Natural killer cell (primary cell): Measurements from ENCODE around the gene PCBP2. TPM values are rescaled to one million over a fixed set of nuclear protein-coding genes. Genes with fewer than 3 reads are reported as not detected.
A peak's percentile ranks its signal among the peaks of the same experiment; 100 is the strongest.
"Not testable (repeated sequence)": the region's sequence is repeated elsewhere in the genome, so short reads cannot be mapped to it uniquely, and the experiment has no call there.

Source experiments
- ATAC-seq, 3 donors: fragments of 150-1000 bp in 2 of 3; fragments of 200-7000 bp in 1 of 3; cut with Tn5 transposase; 1 replicate in 1 of 3; 2 replicates in 2 of 3; pipeline ENCODE4 v1.10.0; 2021; ENCODE audit warnings: mild to moderate bottlenecking in 2 of 3, moderate library complexity in 2 of 3
- DNase-seq, 2 donors: peaks; one replicate each; pipeline versions ENCODE4 v3.0.0 to v3.0.0-alpha.2; 2013 to 2021; ENCODE audit warnings: mixed read lengths in 1 of 2
- H3K27ac ChIP-seq: one replicate; pipeline ENCODE4 v1.5.1; 2013; ENCODE audit warnings: mild to moderate bottlenecking, low read length
- H3K27me3 ChIP-seq: one replicate; pipeline ENCODE4 v1.6.1; 2013; ENCODE audit warnings: low read length; ENCODE audit not compliant: control insufficient read depth, insufficient read depth
- H3K36me3 ChIP-seq: one replicate; pipeline ENCODE4 v1.6.1; 2013; ENCODE audit warnings: low read length; ENCODE audit not compliant: control insufficient read depth, insufficient read depth
- H3K4me1 ChIP-seq: one replicate; pipeline ENCODE4 v1.6.1; 2013; ENCODE audit warnings: low read length; ENCODE audit not compliant: control insufficient read depth, insufficient read depth
- H3K4me3 ChIP-seq: one replicate; pipeline ENCODE4 v1.5.1; 2013; ENCODE audit warnings: low read length
- H3K9me3 ChIP-seq: one replicate; pipeline ENCODE4 v1.6.1; 2013; ENCODE audit warnings: low read length; ENCODE audit not compliant: control insufficient read depth, insufficient read depth
- H3K27ac Mint-ChIP-seq, 2 donors: one replicate each; pipeline ENCODE4 v1.8.0; 2022; ENCODE audit warnings: mild to moderate bottlenecking in 2 of 2, mixed read lengths in 2 of 2, moderate library complexity in 1 of 2
- H3K27me3 Mint-ChIP-seq, 2 donors: one replicate each; pipeline ENCODE4 v1.8.0; 2022; ENCODE audit warnings: low read depth in 2 of 2, mixed read lengths in 2 of 2
- H3K36me3 Mint-ChIP-seq: one replicate; pipeline ENCODE4 v1.8.0; 2022; ENCODE audit warnings: mixed read lengths
- H3K4me1 Mint-ChIP-seq, 2 donors: one replicate each; pipeline ENCODE4 v1.8.0; 2022; ENCODE audit warnings: mixed read lengths in 2 of 2
- H3K4me3 Mint-ChIP-seq: one replicate; pipeline ENCODE4 v1.8.0; 2022; ENCODE audit warnings: mild to moderate bottlenecking, moderate library complexity, mixed read lengths
- H3K9me3 Mint-ChIP-seq, 2 donors: one replicate each; pipeline ENCODE4 v1.8.0; 2022; ENCODE audit warnings: mixed read lengths in 2 of 2
- WGBS: methylation state at CpG from one replicate; pipeline ENCODE4 v1.1.7; 2013; ENCODE audit warnings: missing lambda C conversion rate; ENCODE audit not compliant: insufficient coverage; 5-methylcytosine and 5-hydroxymethylcytosine counted together
- intact Hi-C: fragments of 100-400 bp; cut with micrococcal nuclease; formaldehyde crosslinking; loops from one replicate; pipeline ENCODE4 v1.14.2; 2022
- total RNA-seq, 4 donors: library from RNA; stranded (reverse); fragments of 120-200 nt in 1 of 4; gene quantifications; one replicate each; pipeline versions ENCODE4 v1.2.3 to v1.2.4, GENCODE V29; 2013 to 2022
- TF ChIP-seq, protein P1 (sequence below): fragments of 200-600 bp; IDR thresholded peaks from one replicate; pipeline ENCODE4 v1.8.0; 2022; ENCODE audit warnings: antibody characterized with exemption

Gene PCBP2
- total RNA-seq, 3 donors from 2014 or later (not counting 1 experiment from before 2014, with no cell fraction given) = 910 to 1,083 (median 943) TPM

DNA sequence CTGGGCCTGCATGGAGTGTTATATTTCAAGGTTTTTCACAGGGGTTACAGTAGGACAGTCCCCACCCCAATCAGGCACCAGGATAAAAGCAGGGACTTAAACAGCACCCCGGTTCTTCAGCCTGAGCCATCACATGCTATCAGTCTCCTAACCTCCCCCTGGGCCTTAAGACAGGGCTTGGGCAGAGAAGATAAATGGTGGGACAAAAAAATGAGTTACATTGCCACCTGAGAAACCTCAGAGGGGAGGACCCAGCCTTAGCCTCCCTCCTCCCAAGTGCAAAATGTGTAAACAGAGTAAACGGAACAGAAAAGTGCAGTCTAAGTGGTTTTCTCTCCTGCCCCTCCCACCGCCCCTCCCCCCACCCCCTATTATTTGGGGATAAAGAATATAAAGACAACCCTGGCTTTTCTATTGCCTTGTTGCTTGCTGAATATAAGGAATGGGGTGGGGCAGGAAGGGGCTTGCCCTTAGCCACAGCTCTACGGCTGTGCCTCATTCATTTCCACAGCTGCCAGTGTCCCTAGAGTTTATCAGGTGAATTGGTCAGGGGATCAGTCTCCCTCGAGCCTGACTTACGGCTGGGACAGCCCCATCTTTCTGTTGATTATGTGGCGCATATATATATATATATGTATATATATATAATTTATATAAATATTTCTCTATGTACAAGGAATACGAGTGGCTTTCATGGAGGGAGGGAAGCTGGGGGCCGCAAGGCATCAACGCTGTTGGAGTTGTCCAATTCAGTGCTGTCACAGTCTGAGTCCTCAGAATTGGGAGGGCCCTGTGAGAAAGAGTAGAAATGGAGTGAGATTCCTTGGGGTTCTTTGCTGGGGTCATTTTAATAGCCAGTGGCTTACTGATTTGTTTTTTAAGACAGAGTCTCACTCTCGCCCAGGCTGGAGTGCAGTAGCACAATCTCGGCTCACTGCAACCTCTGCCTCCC lies 28.9 kb downstream of the PCBP2 start:
- peaks cover 10% of the 10 kb centered on the region for H3K36me3 Mint-ChIP-seq
- H3K27me3 ChIP-seq = no peaks in the 10 kb centered on the region
- TF ChIP-seq, protein P1, sequence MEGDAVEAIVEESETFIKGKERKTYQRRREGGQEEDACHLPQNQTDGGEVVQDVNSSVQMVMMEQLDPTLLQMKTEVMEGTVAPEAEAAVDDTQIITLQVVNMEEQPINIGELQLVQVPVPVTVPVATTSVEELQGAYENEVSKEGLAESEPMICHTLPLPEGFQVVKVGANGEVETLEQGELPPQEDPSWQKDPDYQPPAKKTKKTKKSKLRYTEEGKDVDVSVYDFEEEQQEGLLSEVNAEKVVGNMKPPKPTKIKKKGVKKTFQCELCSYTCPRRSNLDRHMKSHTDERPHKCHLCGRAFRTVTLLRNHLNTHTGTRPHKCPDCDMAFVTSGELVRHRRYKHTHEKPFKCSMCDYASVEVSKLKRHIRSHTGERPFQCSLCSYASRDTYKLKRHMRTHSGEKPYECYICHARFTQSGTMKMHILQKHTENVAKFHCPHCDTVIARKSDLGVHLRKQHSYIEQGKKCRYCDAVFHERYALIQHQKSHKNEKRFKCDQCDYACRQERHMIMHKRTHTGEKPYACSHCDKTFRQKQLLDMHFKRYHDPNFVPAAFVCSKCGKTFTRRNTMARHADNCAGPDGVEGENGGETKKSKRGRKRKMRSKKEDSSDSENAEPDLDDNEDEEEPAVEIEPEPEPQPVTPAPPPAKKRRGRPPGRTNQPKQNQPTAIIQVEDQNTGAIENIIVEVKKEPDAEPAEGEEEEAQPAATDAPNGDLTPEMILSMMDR = no peak
- no peak overlapping the region for H3K4me3 ChIP-seq
- ATAC-seq (no peak), DNase-seq (no peak)
- H3K4me1 Mint-ChIP-seq = peaks cover 22 to 31% of the 10 kb centered on the region in 2 donors
- H3K27me3 Mint-ChIP-seq = no peaks in the 10 kb centered on the region
- intact Hi-C loops = no loop called here
- H3K9me3 ChIP-seq = no peaks in the 10 kb centered on the region
- no peak overlapping the region for H3K27ac ChIP-seq
- peaks cover 84% of the 10 kb centered on the region for H3K36me3 ChIP-seq
- no peaks in the 10 kb centered on the region for H3K9me3 Mint-ChIP-seq
- no peaks in the 10 kb centered on the region for H3K4me1 ChIP-seq
- 87% methylated on average over 7 of the region's 12 CpGs for WGBS
- peak overlapping the region in 1 of 2 donors; percentile 31 for H3K27ac Mint-ChIP-seq
- no peak overlapping the region for H3K4me3 Mint-ChIP-seq

DNA sequence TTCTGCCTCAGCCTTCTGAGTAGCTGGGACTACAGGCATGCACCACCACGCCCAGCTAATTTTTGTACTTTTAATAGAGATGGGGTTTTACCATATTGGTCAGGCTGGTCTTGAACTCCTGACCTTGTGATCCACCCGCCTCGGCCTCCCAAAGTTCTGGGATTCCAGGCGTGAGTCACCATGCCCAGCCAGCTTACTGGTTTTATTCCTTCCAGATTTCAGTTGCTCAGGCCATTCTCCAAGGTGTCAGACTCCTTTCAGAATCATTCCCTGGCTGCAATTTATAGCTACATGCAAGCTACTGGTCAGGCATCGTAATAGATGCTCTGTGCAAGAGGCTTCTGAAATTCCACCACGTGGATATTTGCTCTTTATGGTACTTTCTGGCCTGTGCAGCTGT lies 29.6 kb downstream of the PCBP2 start:
- H3K27me3 Mint-ChIP-seq, H3K4me3 Mint-ChIP-seq, H3K4me3 ChIP-seq, H3K4me1 ChIP-seq, H3K27ac ChIP-seq, intact Hi-C loops, H3K27me3 ChIP-seq, H3K36me3 Mint-ChIP-seq, ATAC-seq, H3K9me3 ChIP-seq, DNase-seq, H3K9me3 Mint-ChIP-seq: not testable (repeated sequence)
- peaks cover 16 to 28% of the 10 kb centered on the region in 2 donors for H3K4me1 Mint-ChIP-seq
- peak overlapping the region; percentile 58 to 64 for H3K27ac Mint-ChIP-seq
- 91% methylated on average over 6 of the region's 6 CpGs for WGBS
- H3K36me3 ChIP-seq = peaks cover 84% of the 10 kb centered on the region

DNA sequence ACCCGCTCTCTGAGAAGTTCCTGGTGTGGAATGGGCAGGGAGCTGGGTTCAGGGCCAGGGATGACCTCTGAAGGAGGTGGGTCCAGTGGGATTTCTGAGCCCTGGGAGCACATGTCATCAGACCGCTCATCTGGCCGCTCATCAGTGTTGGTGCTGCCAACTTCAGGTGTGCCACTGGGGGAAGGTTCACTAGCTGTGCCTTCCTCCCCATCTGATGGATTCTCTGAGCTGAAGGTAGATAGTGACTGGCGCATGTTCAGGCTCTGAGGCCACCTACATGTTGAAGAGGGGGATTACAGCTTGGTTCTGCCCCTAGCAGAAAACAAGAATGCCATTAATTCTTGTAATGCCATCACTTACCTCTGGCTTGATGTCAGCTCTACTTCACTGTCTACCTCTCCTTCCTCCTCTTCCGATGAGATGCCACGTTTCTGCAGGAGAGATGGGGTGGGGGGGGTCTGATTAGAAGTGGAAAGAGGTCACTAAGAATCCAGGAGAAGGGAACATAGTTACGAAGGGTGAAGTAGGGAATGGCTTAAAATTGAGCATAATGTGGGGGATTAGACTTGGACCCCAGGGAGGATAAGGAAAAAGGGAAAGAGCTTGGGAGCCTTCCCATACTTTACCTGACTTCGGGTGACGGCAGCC lies 30.2 kb downstream of the PCBP2 start:
- TF ChIP-seq, protein P1 = no peak
- Histone ChIP-seq H3K27me3 (no peaks in the 10 kb centered on the region), H3K4me3 (no peak overlapping the region), H3K36me3 (peaks cover 82% of the 10 kb centered on the region), H3K9me3 (no peaks in the 10 kb centered on the region), H3K27ac (no peak overlapping the region), H3K4me1 (peaks cover 13% of the 10 kb centered on the region)
- Mint-ChIP-seq H3K9me3 (no peaks in the 10 kb centered on the region), H3K4me3 (no peak overlapping the region), H3K4me1 (peaks cover 11 to 25% of the 10 kb centered on the region in 2 donors), H3K27ac (peak overlapping the region; percentile 58 to 64), H3K27me3 (no peaks in the 10 kb centered on the region), H3K36me3 (peaks cover 10% of the 10 kb centered on the region)
- DNase-seq (peak in 1 of 2 donors; percentile 50), ATAC-seq (peak in 2 of 3 donors; percentile 40 to 62)
- intact Hi-C loops = no loop called here
- WGBS = 97% methylated on average over 8 of the region's 9 CpGs

DNA sequence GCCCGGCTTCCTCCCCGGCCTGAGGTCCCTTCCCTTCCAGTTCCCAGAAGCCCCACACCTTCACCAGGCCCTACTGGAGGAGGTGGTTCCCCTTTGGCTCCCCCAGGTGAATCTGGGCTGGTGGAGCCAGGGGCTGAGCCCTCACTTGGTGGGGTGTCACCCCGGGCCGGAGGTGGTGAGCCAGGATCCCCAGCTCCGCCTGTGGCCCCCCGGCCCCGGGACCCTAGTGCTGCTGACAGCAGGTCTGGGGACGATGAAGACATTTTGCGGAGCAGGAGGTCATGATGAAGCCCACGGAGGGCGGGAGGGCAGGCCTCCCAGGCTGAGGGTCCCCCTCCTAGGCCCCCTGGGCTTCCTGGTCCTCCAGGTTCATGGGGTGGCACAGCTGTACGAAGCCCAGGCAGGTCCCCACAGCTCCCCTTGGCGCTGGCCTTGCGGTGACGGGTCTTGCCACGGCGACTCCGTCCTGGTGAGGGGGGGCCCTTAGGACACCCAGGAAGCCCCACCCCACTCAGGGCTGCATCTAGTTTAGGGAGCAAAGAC lies 30.8 kb downstream of the PCBP2 start:
- Mint-ChIP-seq H3K4me1 (peaks cover 11 to 26% of the 10 kb centered on the region in 2 donors), H3K4me3 (no peak overlapping the region), H3K9me3 (no peaks in the 10 kb centered on the region), H3K27ac (peak overlapping the region; percentile 69 to 80), H3K36me3 (peaks cover 10% of the 10 kb centered on the region), H3K27me3 (no peaks in the 10 kb centered on the region)
- Histone ChIP-seq H3K27me3 (no peaks in the 10 kb centered on the region), H3K4me1 (peaks cover 14% of the 10 kb centered on the region), H3K36me3 (peaks cover 80% of the 10 kb centered on the region), H3K9me3 (no peaks in the 10 kb centered on the region), H3K27ac (no peak overlapping the region), H3K4me3 (no peak overlapping the region)
- ATAC-seq (peak in 1 of 3 donors; percentile 9), DNase-seq (no peak)
- TF ChIP-seq, protein P1 = no peak
- 96% methylated on average over 17 of the region's 18 CpGs for WGBS
- intact Hi-C loops = no loop called here
